Stimulated activated CD8-positive, alpha-beta memory T cell treated with anti-CD3 and anti-CD28 coated beads, Interleukin-7, amount 100 ng/mL, for 48 hours (primary cell): ENCODE measurements around the gene TOGARAM2.

Experiments used
- DNase-seq, 2 donors: peaks; one replicate each; pipeline ENCODE4 v3.0.0-alpha.2; 2020; ENCODE audit warnings: low read depth in 1 of 2; ENCODE audit errors: extremely low read depth in 1 of 2

The TOGARAM2 gene

DNA sequence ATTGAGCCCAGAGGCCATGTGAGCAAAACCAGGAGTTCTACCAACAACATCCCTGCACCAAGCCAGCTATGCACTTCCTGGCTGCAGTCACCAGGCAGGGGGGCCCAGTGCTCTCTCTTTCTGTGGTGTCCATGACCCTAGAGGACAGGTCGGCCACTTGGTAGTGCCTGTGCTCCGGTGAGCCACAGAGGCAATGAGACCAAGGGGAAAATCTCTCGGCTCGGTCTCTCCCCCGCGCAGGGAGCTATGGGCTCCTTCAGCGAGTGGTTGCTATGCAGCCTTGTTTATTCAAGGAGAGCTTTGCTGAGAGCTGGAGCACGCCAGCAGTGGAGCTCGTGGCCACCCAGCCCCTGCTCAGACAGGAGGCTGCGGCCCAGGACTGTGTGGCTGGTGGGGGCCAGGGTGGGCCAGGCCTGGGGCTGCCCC, at the start of gene TOGARAM2:
Gene TOGARAM2 (plus strand): TSS at position 283 of the 426 bp plus-strand sequence. CDS start 13,537 bp downstream, outside the sequence.
- DNase-seq = no peak

DNA sequence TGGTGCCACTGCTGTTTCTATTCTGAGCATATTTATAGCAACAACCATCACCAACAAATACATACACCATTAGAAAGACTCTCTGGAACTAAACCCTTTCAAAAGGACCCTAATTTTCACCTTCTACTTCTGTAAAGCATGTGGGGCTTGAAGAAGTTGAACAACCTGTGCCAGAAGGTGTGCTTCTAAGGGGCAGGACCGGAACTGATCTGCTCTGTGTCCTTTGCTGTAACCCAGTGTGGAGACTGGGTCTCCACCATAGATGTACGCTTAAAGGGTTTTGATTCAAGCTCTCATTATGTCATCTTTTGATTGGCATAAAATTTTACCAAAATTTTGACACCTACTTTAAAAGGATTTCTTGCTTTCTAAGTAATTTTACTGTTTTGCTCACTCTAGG, 46.3 kb upstream of the TOGARAM2 start:
- no peak for DNase-seq

DNA sequence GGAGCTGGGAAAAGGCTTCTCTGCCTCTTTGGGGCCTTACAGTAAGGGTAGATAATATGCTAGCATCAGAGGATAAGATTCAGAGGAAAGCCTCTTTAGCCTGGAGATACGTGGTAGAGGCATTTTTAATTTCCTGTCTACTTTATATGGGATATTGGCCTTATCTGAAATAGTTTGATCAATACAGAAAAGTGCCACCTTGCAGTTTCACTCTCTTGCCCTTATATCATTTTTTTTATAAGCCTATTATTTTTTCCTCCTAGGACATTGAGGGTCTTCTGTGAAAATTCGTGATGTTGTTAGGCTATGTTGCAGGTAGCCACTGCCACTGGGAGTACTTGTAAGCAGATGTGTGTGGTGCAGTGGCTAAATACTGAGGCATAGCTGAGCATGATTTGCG, 40.1 kb upstream of the TOGARAM2 start:
- DNase-seq = no peak

DNA sequence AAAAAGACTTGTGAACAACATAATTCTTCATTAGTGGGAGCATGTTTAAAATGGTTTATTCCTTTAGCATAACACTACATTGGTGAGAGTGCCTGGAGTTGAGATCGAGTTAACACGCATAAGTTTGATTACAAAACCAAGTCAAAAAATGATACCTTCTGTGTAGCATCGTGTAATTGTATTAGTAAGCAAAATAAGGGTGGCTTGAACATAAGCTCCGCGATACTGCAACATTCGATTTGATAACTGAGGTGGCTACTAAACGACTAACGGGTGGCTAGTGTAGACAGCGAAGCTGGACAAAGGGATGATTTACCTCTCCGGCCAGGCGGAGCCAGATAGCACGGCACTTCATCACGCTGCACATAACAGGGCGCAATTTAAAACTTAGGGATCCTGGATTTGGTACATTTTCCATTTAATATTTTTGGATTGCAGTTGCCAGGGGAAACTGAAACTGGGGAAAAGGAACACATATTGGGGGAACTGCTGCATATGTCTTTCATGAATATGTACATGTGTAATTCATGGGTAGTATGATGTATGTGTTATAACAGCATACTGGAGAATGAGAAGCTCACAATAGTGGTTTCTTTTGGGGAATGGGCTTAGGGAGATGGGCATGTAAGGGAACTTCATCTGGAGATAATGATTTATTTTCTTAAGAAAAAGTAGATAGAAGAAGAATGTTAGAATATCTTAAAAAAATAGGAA, 36.4 kb upstream of the TOGARAM2 start:
- no peak for DNase-seq

DNA sequence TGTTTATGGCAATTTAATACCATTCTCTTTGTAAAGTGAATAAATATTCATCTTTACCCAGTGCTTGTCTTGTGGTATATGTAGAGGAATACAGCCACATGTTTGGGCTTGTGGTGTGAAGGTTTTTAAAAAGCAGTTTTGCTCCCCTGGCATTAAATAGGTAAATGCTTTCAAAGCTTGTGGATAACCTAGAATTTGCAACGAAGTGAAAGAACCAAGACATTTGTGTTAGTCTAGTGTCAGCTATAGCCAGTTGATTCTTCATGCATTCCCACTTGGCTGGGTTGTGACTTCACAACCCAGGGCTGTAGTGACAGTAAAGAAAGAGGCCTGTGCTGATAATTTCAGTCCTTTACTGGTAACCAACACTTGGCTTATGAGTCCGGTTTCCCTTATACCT, 32.9 kb upstream of the TOGARAM2 start:
- no peak for DNase-seq

DNA sequence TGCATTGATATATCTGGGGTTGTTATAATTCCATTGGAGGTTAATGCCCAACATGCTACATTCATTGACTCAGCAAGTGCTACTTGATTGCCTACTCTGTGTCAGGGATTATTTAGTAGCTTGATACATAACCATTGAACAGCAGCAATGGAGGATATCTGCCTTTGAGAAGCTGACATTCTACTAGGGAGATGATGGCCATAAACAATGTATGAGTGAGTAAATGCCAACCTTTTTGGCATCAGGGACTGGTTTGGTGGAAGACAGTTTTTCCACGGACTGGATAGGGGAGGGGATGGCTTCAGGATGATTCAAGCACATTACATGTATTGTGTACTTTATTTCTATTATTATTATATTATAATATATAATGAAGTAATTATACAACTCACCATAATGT, 31.9 kb upstream of the TOGARAM2 start:
- no peak for DNase-seq

DNA sequence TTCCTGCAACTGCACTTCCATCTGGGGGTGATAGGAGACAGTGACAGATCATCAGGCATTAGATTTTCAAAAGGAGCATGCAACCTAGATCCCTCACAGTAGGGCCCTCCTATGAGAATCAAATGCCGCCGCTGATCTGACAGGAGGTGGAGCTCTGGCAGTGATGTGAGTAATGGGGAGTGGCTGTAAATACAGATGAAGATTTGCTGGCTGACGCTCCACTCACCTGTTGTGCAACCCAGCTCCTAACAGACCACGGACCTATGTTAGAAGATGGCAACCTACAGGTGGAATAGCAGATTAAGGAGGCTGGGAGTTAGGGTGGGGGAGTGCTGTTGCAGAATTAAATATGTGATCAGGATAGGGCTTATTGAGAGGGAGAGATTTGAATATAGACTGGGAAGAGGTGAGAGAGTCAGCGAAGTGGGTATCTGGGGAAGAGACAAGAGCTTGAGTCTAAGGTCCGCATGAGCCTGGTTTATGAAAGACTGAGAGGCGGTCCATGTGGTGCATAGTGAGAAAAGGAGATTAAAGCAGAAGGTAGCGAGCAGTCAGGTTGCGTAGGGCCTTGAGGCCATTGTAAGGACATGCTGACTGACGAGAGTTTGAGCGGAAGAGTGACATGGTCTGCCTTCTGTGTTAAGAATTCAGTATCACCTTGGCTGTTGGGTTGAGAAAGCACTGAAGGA, 31.3 kb upstream of the TOGARAM2 start:
- DNase-seq = no peak

DNA sequence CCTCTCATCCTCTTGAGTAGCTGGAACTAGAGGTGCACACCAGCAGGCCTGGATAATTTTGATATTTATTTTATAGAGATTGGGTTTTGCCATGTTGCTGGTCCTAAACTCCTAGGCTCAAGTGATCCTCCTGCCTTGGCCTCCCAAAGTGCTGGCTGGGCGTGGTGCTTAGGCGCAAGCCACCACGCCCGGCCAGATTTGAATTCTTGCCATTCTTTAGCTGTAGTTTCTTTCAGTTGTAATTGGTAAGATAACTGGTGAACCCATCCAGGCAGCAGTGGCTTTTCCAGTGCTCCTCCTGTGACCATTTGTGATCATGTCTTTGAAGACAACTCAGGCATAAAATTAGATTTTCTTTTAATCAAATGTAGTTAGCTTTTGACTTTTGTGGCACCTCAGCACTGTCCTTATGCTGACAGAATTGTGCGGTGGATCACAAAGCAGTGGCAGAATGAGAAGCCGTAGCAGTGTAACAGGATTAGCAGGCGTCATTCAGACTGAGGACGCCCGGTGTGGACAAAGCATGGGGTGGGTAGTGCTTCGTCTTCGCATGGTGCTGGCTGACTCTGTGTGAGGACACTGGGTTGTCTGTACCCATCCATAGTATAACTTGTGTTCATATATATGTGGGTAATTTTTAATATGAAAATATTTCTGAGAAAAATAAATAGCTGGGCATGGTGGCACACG, 30.0 kb upstream of the TOGARAM2 start:
- no peak for DNase-seq

DNA sequence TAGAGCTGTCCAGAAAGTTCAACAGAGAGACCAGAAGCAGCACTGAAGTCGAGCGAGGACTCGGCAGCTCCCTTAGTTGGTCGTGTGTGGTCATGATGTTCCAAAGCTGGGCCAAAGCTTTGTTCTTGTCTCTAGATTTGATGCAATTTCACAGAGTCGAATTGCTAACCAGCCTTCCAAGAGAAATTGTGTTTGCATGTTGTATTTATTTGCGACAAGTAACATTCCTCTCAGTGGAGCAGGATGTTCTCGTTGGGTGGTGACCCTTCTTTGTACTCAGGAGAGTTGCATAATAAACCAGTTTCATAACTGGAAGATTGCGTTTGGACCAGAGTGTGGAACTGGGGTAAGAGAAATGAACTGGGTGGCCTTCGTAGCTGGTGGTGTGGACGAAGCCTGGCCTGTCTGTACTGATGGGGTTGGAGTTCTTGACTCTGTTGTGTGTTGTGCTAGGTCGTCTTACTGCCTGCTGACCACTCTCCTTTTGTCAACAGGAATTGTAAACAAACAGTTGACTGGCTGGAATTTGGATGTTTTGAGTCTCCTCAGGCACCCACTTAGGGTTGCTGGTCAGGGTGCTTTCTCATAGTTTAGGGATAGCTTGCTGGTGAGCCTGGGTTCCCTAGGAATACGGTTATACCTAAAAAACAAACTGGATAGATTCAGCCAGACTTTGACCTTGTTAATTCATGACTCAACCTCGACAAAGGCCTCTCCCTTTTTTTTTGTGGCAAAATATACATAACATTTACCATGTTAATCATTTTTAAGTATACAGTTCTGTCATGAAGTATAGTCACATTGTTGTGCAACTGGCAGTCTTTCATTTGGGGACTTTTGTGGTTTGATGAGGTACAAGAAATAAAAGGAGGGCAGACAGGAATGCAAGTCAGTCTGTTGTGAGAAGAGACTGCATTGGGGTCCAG, 28.9 kb upstream of the TOGARAM2 start:
- no peak for DNase-seq

DNA sequence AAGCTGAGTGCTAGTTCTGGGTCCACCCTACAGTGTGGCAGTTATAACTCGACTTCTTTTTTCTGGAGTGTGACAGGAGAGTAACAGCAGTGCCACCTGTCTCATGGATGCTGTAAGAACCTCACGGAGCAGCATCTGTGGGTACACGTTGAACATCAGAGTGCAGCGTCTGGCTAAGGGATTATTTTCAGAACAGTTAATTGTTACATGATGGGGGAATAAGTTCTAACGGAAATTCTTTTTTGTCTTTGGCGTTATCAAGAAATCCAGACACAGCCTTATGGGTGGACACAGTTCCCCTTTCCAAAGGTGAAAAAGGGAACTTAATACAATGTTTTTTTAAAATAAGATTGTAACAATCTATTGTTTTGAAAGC, 28.3 kb upstream of the TOGARAM2 start:
- no peak for DNase-seq

DNA sequence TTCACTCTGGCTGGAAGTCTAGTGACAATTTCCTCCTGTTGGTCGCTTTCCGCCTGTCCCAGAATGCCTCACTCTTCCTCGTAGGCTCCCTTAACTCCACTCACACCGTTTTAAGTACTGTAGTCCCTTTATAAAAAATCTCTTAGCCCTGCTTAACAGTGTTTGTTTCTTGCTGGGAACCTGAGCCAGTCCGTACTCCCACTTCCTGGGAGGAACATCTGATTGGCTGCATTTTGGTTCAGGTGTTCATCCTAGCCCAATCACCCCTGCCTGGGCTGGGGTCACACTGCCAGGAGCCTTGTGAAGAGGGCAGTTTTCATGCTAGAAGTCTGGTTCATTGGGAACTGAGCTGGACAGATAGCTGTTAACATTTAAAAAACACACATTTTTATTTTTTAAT, 25.6 kb upstream of the TOGARAM2 start:
- no peak for DNase-seq

DNA sequence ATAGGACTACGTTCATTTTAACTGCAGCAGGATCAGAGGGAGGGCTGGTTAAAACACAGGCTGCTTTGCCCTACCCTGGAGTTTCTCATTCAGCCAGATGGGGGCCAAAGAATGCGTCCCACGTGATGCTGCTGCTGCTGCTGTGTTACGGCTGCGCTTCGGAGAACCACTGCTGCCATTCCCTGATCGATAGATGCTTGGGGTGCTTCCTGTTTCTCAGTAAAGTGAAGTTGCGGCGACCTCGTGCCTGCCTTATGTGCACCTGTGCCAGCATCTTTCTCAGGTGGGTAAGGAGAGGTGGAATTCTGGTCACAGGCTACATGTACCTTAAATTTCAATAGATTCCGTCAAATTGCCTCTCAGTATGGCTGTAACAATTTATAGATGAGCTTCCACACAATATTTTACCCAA, 24.7 kb upstream of the TOGARAM2 start:
- DNase-seq = peak; percentile 3 to 6

DNA sequence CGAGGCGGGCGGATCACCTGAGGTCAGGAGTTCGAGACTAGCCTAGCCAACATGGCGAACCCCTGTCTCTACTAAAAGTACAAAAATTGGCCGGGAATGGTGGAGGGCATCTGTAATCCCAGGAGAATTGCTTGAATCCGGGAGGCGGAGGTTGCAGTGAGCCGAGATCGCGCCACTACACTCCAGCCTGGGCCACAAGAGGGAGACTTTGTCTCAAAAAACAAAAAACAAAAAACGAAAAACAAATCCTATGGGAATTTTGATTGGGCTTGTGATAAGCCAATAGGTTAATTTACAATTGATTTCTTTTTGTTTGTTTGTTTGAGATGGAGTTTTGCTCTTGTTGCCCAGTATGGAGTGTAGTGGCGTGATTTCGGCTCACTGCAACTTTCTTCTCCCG, 24.2 kb upstream of the TOGARAM2 start:
- no peak for DNase-seq

DNA sequence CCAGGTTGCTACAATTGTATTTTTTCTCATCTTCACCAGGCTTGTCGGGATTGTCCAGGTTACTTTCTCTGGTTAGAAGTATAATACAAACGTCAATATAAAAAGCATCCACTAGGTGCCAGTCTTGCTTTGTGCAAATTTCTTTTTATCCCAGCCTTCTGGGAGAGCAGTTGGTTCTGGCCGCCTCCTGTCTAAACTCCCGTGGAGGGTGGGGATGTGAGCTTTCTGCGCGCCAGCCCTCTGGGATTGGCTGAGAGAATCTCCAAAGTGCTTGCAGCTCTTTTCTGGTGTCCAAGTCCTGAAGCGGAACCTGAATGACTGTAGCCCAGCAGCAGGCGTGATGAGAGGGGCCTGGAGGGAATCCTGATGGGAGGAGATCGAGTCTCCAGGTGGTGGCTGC, 22.4 kb upstream of the TOGARAM2 start:
- peak in 1 of 2 donors; percentile 9 for DNase-seq

DNA sequence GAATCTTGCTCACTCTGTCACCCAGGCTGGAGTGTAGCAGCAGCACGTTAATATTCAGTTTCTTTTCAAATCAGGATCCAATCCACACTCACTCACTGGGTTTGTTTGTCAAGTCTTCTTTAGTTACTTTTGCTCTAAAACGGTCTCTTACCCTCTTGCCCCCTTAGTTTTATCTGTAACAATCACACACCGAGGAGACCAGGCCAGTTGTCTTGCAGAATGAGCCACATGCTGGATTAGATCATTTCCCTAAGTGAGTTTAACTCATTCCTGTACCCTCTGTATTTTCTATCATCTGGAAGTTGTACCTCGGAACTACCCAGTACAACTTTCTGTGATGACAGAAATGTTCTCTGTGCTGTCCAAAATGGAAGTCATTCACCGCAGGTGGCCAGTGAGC, 20.7 kb upstream of the TOGARAM2 start:
- DNase-seq = no peak

DNA sequence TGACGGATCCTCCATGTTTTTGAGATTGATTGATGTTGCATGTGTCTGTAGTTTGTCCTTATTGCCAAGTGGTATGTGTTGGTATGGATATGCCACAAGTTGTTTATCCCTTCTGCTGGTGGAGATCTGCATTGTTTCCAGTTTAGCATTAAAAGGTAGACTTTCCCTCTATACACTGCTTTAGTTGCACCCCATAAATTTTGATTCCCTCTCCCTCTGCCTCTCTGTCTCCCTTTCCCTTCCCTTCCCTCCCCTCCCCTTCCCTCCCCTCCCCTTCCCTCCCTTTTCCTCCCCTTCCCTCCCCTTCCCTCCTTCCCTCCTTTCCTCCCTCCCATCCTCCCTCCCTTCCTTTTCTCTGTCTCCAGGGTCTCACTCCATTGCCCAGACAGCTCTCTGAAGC, 18.6 kb upstream of the TOGARAM2 start:
- DNase-seq = no peak

DNA sequence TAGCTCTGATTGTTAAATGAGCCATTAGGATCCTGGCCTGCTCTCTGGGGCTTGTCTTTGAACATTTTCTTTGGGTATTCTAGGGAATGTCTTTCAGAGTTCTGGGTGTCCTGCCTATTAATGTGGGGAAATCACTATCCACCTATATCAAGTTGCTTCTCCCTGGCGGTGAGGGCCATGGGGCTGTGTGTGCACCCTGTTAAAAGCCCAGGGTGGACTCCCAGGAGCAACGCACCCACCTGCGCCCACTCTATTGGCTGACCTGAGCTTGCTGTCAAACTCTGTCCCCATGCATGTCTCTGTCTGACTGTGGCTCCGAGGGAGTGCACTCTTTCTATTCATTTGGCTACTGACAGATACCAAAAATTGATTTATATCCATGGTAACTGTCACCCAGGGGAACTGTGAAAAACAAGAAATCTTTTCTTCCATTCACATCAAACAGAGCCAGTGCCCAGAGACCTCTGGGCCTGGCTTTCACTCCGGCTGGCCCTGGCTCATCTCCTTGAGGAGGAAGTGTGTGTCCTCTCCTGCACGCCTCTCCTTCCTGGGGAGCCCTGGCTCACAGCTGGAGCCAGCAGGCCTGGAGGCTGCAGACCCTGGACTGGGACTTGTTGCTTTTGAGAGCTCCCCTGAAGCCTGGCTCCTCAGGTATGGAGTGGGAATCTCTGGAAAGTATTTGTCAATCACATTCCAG, 10.5 kb upstream of the TOGARAM2 start:
- DNase-seq = no peak

DNA sequence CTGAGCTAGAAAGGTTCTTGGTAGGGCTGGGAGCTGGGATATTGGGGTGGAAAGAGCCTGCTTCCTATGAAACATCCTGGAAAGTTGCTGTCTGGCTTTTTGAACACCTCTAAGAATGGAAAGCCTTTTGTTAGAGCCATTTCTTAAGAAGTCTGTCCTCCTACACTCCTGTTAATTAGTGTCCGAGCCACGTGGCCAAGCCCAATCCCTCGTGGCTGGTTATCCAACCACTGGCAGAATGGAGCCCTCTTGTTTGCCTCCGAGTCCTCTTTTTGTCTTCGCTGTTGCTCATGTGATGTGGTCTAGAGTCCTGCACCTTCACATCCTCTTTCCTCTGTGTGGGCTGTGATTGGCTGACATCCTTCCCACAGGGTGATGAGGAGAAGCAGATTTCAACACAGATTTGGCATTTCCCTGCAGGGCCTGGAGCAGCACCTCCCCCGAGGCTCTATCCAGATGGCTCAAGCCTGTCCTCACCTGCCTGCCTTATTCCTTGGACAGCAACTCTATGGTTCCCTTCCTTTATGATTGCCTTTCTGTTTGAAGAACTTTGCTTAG, 8.2 kb upstream of the TOGARAM2 start:
- DNase-seq = no peak

DNA sequence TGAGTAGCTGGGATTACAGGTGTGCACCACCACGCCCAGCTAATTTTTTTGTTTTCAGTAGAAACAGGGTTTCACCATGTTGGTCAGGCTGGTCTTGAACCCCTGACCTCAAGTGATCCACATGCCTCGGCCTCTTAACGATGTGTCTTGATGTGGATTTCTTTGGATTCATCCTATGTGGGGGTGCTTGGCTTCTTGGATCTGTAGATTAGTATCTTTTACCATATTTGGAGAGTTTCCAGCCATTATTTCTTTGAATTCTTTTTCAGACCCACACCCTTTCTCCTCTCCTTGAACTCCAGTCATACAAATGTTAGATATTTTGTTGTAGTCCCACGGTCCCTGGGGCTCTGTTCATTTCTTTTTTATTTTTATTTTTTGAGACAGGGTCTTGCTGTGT, 6.8 kb upstream of the TOGARAM2 start:
- DNase-seq = no peak

DNA sequence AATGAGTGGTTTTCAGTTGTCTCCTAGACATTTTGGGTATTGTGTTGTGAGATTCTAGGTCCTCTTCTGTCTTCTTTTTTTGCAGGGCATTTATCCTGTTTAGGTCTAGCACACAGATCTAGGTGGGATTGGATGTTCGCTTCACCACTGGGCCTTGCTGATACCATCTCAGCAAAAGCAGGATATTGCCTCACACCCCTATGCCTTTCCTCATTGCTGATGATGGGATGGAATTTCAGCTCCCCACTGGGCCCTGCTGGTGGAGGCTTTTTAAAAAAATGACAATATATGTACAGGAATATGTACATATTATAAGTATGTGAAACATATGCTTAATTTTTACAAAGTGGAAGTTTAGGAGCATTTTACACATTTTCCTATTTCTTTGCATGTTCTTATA, 5.4 kb upstream of the TOGARAM2 start:
- DNase-seq = no peak
